Occipital lobe (tissue), 2 donors: Measurements from ENCODE around the gene CMYA5. TPM values are rescaled to one million over a fixed set of nuclear protein-coding genes. Genes with fewer than 3 reads are reported as not detected.

ENCODE experiments used
- DNase-seq: peaks from one replicate; lab custom pipeline; 2025; lab: John Stamatoyannopoulos, UW
- total RNA-seq: library from RNA; depleted of rRNA; stranded (reverse); fragments of >200 nt; gene quantifications from one replicate; pipeline ENCODE4 v1.2.3, GENCODE V29; 2014

Gene CMYA5
- total RNA-seq, 1 donor from 2014 or later: 1.2 TPM

DNA sequence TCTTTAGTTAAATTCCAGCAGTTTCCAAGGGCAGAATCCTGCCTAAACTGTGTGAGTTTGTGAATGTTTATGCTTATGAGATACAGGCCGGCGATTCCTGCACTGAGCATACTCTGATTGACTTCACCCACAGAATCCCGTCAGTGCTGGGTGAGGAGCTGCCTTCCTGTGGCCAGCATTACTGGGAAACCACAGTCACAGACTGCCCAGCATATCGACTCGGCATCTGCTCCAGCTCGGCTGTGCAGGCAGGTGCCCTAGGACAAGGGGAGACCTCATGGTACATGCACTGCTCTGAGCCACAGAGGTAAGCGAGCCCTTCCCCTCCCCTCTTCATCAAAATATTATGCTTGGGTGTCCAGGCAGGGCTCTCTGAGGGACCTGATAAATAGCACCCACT, 103.7 kb downstream of the CMYA5 start:
- no peak for DNase-seq

DNA sequence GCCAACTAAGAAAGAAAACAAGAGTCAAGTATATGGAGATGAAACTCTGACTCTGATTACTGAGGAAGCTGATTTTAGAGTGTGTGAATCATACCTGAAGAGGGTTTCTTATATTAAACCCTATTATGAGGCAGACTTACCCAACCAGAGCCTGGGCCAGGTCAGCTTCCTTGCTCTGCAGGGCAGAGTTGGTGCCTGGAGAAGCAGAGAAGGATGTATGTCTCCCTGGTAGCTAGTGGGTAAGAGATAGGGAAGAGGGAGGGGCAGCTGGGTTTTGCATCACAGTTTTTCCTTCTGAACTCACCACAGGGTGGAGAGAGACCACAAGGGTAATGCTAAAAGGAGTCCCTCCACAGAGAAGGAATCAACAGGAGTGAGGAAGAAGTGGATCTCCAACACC, 104.1 kb downstream of the CMYA5 start:
- no peak for DNase-seq

DNA sequence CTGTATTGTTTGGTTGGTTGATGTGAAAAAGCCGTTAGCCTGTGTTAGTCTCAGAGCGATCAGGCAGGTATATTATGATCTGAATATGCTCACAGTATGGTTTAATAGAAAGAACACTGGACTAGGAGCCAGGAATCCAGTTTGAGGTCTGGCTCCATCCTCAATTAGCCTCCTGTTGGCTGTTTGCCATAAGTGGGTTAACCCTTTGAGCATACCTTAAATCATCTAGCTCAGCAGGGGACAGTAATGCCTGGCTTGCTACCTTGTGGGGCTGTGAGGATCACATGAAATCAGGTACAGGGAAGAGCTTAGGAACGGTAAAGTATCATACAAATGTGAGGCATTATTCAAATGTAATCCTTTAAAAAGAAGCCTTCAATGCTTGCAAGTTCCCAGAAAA, 104.7 kb downstream of the CMYA5 start:
- DNase-seq: no peak

DNA sequence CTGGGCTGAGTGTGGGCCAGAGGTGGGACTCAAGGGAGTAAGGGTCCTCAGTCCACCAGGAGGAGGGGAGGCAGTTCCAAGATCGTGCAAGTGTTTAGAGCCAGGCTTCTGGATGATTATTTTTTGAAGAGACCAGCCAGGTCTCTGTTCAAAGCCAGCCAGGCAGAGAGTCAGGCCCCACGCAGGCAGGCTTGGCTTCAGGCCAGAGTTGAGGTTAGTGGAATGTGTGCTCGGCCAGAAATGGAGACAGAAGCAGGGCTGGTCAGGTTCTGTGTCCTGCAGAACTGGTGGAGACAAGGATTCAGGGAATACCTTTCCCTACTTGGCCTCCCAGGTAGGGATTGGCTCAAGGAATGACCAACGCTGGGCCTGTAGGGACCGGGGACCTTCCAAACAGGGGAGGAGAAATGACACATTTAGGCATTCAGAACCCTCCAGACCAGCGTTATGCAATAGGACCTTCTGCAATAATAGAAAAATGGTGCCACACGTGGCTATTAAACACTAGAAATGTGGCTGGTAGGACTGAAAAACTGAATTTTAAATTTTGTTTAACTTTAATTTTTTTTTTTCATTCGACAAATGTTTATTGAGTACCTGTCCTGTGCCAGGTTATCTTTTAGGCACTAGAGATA, 106.2 kb downstream of the CMYA5 start:
- DNase-seq: no peak

DNA sequence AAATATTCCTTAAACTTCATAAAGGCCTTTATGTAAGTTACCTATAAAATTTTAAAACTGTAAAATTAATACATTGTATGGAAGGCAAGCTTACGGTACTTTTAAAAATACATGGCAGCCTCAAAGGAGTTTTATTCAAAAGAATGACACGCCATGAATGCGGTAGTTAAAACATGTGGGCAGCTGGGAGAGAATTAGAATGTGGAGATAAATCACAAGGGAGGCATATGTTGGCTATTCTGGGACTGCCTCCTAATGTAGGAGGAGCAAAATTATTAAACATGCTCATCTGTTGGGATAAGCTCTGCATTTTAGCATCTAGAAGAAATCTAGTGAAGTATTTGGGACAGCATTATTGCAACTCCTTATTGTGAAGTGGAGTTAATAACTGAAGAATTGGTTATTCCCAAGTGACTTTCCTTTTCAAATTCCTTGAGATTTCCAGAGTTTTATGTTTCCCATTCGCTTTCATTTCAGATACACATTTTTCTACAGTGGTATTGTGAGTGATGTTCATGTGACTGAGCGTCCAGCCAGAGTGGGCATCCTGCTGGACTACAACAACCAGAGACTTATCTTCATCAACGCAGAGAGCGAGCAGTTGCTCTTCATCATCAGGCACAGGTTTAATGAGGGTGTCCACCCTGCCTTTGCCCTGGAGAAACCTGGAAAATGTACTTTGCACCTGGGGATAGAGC, 109.4 kb downstream of the CMYA5 start:
- no peak for DNase-seq

DNA sequence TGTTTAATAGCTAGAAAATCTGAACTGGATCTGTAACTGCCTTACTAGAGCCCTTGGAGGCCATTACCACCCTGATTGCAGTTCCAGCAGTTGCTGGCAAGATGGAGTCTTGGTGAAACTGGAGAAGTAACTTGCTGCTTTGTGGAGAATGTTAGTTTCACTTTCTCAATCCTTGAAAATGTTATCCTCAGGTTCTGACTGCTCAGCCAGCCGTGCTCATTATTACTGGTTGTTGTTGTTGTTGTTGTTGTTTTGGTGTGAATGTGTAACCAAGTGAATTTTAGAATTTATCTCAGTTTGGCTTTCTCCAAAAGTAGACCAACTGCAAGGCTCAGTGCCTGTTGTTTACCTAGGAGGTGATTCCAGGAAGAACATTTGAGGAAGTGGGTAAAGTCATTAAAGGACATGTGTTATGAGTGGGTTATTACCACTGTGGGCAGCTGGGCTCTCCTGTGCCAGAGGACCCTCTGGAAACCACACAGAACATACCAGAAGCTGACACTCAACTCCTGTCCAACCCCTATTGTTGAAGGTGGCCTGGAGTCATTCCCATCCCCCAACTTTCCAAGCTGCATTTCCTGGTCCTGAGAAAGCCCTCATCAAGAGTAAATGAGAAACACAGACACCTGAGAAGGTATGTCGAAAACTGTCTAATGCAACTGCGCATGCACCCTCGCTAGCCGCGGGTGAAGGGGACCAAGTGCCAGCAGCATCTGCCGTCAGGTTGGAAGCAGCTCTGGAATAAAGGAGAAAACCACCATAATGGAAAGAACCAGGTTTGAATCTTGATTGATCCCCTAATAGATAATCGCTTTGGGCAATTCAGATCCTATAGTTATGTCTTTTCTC, 111.6 kb downstream of the CMYA5 start:
- DNase-seq: no peak

DNA sequence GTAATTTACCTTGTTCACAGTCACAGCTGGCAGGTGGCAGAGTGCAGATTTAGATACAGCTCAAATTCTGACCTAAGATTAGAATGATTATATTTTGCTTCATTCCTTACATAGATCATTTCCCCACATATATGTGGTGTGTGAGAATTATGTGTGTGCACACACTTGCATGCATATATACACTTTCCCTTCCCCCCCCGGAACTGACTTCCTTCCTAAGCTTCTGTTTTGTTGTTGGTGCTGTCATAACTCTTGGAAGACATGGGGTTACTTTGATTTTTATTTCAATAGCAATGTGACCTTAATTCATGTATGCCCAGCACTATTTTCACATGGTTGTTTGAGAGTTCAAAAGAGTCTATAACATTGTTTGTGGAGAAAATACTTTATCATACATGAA, 112.8 kb downstream of the CMYA5 start:
- no peak for DNase-seq

DNA sequence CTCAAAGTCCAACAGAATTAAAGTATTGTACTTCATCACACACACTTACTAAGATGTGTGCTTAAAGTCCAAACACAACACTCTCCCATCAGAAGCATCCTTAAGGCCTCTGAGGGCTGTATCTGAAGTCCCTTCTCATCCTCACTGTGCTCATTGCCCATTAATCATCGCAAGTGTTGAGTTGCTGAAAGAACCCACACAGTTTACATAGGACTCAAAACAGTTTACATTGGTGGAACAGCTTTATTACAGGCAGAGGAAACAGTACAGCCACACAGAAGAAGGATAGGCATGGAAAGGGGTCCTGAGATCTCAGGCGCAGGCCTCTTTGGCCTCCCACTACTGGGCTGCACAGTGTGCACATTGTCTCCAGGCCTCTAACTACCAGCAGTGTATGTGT, 113.4 kb downstream of the CMYA5 start:
- DNase-seq: no peak

DNA sequence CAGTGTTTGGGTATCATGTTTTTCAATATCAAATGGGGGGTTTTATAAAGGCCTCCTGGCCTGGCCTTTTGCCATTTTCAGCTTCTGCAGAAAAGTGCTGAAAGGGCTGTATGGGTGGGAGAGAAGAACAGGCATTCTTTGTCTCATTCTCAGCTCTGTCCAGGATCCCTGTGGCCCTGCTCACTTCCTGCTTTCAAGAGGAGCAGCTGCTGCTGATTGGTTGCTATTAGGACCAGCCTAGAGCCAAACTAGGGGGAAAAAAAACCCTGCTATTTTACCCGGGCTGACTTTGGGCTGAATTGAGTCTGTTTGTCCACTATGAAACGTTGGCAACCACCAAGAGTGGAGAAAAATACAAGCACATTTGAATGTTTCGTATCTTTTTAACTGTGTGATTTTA, 117.1 kb downstream of the CMYA5 start:
- peak; percentile 12 for DNase-seq

DNA sequence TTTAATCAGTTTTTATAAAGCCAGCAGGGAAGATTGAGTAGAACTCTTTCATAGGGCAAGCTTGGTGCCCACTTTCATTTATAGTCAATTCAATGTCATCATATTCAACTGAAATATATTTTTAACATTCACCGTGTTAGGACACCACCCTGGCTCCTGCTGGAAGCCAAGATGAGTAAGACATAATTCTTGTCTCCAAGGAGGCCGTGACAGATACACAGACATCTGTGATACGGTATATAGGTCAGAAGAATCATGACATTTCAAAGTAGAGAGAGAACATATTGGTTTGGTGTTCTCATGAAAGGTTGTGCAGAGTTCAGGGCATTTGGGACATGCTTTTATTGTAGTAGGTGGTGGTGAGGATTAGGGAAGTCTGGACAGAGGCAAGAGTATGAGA, 120.1 kb downstream of the CMYA5 start:
- no peak for DNase-seq

DNA sequence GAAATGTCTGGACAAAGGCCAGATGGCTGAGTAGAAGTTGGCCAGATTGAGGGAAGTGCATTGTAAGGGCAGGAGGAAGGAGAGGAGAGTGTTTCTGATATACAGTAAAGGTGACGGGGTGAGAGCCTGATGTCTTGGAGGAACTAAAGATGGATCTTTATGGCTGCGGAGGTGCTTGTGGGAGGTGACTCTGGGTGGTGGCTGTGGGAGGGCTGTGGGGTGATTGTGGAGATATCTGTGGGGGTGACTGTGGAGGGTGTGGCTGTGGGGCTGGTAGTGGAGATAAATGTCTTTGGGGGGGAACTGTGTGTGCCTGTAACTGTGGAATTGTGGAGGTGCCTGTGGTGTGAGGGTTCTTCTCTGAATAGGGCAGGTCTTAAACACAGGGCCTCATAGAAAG, 121.4 kb downstream of the CMYA5 start:
- no peak for DNase-seq

DNA sequence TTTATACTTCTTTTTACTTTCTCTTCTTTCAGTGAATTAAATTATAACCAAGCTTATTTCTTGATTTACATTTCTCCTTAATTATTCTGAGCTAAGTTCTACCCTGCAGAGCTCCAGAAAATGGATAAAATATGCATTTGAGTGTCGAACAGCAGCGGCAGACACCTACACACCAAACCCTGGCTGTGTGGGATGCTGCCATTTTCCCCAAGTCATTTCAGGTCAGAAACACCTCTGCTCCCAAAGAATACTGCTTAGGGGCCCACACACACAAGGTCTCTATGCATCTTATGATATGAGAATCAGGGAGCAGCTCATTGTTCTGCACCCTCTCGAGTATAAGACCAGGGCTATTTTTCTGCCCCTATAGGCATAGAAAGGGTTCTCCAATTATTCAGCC, 122.3 kb downstream of the CMYA5 start:
- DNase-seq: no peak

DNA sequence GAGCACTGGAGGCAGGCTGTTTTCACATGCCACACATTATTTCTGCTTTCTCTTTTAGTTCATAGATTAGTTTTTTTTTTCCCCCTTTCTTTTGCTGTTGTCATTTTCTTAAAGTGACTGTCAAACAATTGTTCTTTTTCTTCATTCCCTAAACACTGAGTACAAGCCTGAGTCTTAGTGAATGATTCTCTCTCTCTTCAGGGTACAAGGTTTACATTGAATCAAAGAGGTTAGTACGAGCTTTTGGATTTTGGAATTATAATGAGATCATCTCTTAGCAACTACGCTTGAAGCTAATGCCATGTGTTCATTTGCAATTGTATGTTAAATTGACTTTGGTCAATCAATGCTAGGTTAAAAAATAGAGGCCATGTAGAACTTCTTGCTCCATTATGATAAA, 125.1 kb downstream of the CMYA5 start:
- DNase-seq: no peak

DNA sequence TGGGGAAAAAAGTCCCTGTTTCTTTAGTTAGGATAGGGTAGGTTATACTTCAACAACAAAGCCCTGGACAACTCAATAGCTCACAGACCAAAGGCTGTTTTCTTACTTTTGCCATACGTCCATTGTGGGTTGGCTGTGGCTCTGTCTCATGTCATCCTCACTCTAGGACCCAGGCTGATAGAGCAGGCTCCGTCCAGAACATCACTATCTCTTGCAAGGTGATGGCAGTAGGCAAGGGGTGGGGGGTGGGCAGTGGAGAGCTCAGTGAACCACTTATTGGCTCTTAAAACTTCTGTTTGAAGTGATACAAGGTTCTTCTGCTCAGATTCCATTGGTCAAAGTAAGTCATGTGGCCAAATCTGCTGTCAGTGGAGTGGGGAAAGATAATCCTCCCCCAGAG, 126.4 kb downstream of the CMYA5 start:
- DNase-seq: no peak

DNA sequence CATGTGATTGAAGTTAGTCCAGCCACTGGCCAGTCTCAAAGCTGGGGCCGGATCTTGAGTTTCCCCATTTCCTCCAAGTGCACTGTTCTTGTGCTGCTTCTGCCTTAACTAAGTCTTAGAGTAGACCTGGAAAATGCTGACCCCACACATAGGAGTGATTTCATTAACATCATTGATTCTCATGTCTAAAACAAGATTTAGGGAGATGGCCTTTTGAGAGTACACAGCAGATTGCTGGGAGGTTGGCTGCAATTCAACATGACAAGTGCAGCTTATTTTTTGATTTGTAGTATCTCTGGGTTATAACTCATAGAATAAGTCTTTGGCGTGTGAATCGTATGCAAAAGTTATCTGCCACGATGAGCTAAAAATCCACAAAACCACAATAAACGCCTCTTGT, 131.0 kb downstream of the CMYA5 start:
- no peak for DNase-seq

DNA sequence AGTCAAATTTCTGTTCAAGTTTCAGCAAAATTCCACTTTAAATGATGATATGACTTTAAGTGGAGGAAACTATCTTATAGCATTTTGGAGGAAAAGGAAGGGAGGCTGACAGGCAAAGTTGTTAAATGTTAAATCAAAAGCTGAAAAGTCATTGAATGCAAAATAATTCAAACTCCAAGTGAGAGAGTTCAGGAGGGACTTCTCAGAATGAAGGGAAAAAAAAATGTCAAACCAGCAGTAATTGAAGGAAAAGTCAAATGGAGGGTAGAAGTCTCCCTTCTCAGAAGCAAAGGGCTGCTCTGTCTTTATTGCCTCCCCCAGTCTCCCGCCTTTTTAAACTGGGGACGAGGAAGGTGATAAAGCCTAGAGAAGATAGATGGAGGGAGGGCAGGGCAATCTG, 134.8 kb downstream of the CMYA5 start:
- no peak for DNase-seq

DNA sequence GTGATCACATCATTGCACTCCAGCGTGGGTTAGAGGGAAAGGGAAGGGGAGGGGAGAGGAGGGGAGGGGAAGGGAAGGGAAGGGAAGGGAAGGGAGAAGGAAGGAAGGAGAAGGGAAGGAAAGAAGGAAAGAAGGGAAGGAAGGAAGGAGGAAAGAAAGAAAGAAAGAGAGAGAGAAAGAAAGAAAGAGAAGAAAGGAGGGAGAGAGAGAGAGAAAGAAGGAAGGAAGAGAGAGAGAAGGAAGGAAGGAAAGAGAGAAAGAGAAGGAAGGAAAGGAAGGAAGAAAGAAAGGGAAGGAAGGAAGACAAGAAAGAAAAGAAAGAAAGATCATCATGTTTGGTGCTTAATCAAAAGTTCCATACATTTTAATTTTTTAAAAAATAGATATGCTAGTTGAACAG, 136.2 kb downstream of the CMYA5 start:
- no peak for DNase-seq

DNA sequence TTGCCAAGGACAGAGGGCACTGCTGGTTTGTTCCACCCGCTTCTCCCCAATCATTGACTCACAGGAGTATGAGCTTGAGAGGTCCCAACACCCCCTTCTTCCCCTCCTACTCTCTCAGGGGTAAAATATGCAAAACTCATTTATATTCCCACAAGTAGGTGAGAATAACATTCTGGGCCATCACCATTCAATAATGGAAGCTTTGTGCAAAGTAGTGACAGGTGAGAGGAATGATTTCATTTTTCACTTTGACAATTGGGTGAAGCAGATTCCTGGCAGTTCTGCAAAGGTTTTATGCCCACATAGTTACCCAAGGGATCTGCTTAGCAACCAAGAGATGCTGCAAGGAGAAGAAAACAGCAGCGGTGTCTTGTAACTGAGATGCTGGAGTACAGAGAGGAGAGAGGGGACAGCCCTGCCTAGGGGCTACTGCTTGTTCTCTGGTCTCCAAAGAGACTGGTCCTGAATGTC, 137.6 kb downstream of the CMYA5 start:
- DNase-seq: peak; percentile 21

DNA sequence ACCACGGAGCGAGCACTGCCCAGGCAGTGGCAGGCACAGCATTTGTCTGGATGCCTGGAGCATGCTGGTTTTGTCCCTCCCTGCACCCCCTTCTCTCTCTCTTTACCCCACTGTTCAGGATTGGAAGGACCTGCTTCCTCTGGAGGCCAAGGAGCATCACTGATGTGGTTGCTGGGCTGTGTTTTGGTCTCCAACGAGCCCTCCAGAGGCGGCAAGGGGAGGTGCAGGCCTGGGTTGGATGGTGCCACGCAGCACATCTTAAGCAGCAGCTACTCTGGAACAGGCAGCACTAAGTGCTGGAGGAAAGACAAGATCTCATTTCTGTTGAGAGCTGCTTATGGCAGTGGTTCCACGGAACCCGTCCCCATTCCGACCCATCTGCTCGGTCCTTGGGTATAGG, 139.6 kb downstream of the CMYA5 start:
- DNase-seq: no peak

DNA sequence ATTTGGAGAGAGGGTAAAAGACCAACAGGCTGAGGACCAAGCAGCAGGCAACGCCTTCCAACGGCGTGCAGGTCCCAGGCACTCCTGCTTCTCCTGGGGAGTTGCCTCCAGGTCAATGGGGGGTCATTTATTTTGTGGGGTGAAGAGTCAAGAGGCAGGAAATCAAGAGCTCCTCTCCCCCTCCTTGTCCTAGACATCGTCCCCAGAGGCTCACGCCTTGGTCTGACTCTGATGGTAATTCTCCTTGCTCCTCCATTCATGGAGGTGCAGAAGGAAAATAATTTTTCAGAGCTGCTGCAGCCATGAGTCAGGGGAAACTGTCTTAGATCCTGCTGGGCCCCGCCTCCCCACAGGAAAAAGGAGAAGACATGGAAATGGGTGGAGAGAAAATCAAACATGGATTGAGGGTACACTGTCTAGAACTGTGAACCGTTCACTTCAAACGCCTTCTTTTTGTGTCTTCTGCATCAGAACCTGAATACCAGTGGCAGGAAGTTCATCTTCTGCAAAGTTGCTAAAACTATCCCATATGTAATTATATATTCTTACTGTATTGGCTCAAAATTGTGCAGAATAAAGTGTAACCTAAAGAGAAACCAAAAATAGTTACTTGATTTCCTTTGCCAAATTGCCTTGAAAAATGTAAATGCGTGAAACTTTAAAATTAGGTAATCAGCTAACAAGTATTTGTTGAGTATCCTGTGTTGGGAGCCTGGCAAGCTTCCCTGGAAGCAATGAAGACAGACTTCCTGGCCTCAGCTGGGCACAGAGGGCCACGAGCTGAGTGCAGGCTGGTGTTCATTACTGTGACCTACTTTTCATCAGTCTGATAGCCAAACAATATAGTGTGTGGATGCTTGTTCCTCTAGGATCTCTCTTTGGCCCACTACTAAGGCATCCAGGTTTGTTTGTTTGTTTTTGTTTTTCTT, 142.0 kb downstream of the CMYA5 start:
- DNase-seq: no peak

DNA sequence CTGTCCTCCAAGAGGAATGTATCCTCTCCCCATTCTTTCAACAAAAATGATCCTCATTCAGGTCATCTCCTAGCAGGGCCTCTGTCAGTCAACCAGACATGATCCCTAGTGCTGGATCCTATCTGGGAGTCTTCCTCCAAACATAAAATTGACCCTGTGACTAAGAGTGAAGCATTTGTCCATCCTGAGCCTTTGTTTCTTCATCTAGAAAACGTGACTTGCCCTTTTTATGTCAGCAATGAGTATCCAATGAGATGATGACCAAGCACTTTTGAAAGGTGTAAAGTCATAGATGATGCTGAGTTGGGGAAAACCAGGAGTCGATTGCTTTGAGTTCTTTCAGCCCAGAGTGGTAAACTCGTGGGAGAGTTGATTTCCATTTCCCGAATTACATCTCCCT, 143.3 kb downstream of the CMYA5 start:
- DNase-seq: no peak
